K562 (cell line): ENCODE results near the gene RAD52. TPM values are rescaled to one million over a fixed set of nuclear protein-coding genes. Genes with fewer than 3 reads are reported as not detected.
A peak's percentile ranks its signal among the peaks of the same experiment; 100 is the strongest.

ENCODE experiments used
- CHD4 ChIP-seq: fragments of 200-600 bp; sonication (generic); IDR thresholded peaks from 3 replicates; pipeline ENCODE4 v1.6.1; 2012; ENCODE audit warnings: low read depth, mild to moderate bottlenecking, mixed read lengths, low read length, inconsistent platforms; ENCODE audit not compliant: insufficient read depth, insufficient replicate concordance, poor library complexity, severe bottlenecking
- HDAC1 ChIP-seq, 2 experiments: fragments of 450-650 bp; IDR thresholded peaks; 2 replicates each; pipeline ENCODE4 v1.6.1; 2016 to 2017; ENCODE audit warnings: inconsistent platforms in 1 of 2, mild to moderate bottlenecking in 1 of 2, moderate library complexity in 1 of 2
- KAT8 ChIP-seq: fragments of 450-650 bp; IDR thresholded peaks from 2 replicates; pipeline ENCODE4 v1.6.1; 2016; ENCODE audit warnings: low read depth, mild to moderate bottlenecking
- RBFOX2 ChIP-seq: fragments of 200-400 bp; formaldehyde crosslinking; IDR thresholded peaks from 2 replicates; pipeline ENCODE4 v1.6.1; 2017; ENCODE audit warnings: low read depth, mild to moderate bottlenecking, low read length, moderate library complexity
- RBM14 ChIP-seq: fragments of 200-400 bp; formaldehyde crosslinking; IDR thresholded peaks from 2 replicates; pipeline ENCODE4 v1.6.1; 2018; ENCODE audit warnings: low read depth, mild to moderate bottlenecking, low read length, moderate library complexity, borderline replicate concordance; ENCODE audit not compliant: insufficient read depth
- RFX7 ChIP-seq: fragments of 250-450 bp; sonication (Bioruptor Pico); IDR thresholded peaks from 2 replicates; pipeline ENCODE4 v1.5.1; 2021; ENCODE audit warnings: mild to moderate bottlenecking
- SIX5 ChIP-seq, 2 experiments: IDR thresholded peaks; 2 replicates each; pipeline ENCODE4 v1.6.1; 2011; ENCODE audit warnings: low read length in 2 of 2, borderline replicate concordance in 1 of 2, low read depth in 1 of 2, mild to moderate bottlenecking in 1 of 2, moderate library complexity in 1 of 2; ENCODE audit not compliant: insufficient read depth in 1 of 2
- SMARCA4 ChIP-seq: fragments of 450-650 bp; IDR thresholded peaks from 2 replicates; pipeline ENCODE4 v1.6.1; 2016
- SMC3 ChIP-seq: conservative IDR thresholded peaks from 2 replicates; pipeline ENCODE4 v1.6.1; 2011; ENCODE audit warnings: low read depth, low read length, improper control_type of control experiment; ENCODE audit not compliant: insufficient read depth
- THRAP3 ChIP-seq: fragments of 450-650 bp; IDR thresholded peaks from 2 replicates; pipeline ENCODE4 v1.6.1; 2016; ENCODE audit warnings: mild to moderate bottlenecking, inconsistent platforms, borderline replicate concordance
- ZNF146 ChIP-seq: IDR thresholded peaks from one replicate; pipeline ENCODE4 v1.6.1; 2018; ENCODE audit warnings: missing compliant biosample characterization; ENCODE audit not compliant: unreplicated experiment
- ZNF644 ChIP-seq: fragments of 200-800 bp; sonication (Bioruptor generic); IDR thresholded peaks from 2 replicates; pipeline ENCODE4 v1.6.1; 2016; ENCODE audit warnings: low read depth, missing genetic modification characterization, missing compliant biosample characterization
- polyA plus RNA-seq, 8 experiments: library from polyadenylated mRNA; depleted of rRNA in 4 of 8; stranded (reverse) in 5 of 8; unstranded in 3 of 8; fragments of >200 nt; fragmentation: Nextera tagmentation in 2 of 8; fragmentation: Illumina TruSeq in 1 of 8; extraction: Ambion mirVana in 2 of 8; extraction: Trizol in 1 of 8; gene quantifications; 2 replicates each; pipeline versions ENCODE4 v1.2.1 to v1.2.3, GENCODE V29; 2011 to 2014; ENCODE audit warnings: inconsistent platforms in 1 of 8, missing spikeins in 1 of 8
- total RNA-seq, 7 experiments: library from RNA; depleted of rRNA in 6 of 7; stranded (reverse); fragments of >200 nt in 6 of 7; fragmentation: Illumina TruSeq in 2 of 7; extraction: Trizol in 2 of 7; gene quantifications; 2 replicates each; pipeline versions ENCODE4 v1.2.1 to v1.2.3, GENCODE V29; 2011 to 2021; ENCODE audit warnings: low replicate concordance in 1 of 7
- TF ChIP-seq, protein P1 (sequence below): fragments of 200-800 bp; sonication (Bioruptor generic); IDR thresholded peaks from 2 replicates; pipeline ENCODE4 v1.6.1; 2017; ENCODE audit warnings: missing genetic modification characterization, missing compliant biosample characterization
- TF ChIP-seq, protein P2 (sequence below): fragments of 450-650 bp; IDR thresholded peaks from 2 replicates; pipeline ENCODE4 v1.6.1; 2016; ENCODE audit warnings: mild to moderate bottlenecking, moderate library complexity

Gene RAD52
- total and polyA plus RNA-seq, 9 of the 15 experiments (the other 6 are each of a cell fraction or from before 2014, with no cell fraction given), result 1.3 to 15.9 (median 9.3) TPM

DNA sequence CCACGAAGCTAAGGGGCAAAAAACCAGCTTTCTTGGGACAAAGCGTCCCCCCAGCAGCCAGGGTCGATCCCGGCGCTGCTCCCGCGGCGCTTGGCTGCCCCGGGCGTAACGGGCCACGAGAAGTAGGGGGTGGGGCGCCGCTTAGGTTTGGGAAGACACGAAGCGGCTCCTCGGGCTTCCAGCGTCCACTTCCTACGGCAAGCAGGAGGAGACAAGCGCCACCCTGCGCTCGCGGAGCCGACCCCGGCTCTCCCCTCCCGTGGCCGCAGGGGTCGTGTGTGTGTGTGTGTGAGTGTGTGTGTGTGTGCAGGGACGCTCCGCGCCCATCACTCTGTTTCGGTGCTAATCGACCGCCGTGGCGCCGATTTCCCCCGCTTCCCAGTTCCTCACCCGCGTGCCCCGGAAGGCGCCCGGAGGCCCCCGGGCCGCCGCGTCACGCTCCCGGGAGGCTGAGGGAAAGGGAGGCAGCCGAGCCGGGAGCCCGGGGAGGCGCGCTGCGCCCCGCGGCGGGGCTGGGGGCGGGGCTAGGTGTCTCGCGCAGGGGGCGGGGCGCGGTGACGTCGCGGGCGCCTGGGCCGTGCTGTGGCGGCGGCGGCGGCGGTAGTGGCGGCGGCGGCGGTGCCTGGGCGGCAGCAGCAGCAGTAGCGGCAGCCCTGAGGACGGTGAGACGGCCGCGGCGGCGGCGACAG is 41.3 kb upstream of the RAD52 start, which contains the start of gene ERC1 (continued):
- no peak for TF ChIP-seq THRAP3
- no peak for TF ChIP-seq RFX7
- TF ChIP-seq SMC3, result no peak
- 0 out of 2 replicates have a peak, but pooled peaks have one; percentile 12 for TF ChIP-seq SMARCA4
- TF ChIP-seq, protein P1, sequence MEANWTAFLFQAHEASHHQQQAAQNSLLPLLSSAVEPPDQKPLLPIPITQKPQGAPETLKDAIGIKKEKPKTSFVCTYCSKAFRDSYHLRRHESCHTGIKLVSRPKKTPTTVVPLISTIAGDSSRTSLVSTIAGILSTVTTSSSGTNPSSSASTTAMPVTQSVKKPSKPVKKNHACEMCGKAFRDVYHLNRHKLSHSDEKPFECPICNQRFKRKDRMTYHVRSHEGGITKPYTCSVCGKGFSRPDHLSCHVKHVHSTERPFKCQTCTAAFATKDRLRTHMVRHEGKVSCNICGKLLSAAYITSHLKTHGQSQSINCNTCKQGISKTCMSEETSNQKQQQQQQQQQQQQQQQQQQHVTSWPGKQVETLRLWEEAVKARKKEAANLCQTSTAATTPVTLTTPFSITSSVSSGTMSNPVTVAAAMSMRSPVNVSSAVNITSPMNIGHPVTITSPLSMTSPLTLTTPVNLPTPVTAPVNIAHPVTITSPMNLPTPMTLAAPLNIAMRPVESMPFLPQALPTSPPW (CRISPR knock-in tag), result peak; percentile 68
- TF ChIP-seq SIX5 (IDR thresholded peaks at IDR 0.05; ENCODE audit: borderline replicate concordance in 1 of 2, insufficient read depth in 1 of 2, low read depth in 1 of 2, low read length in 2 of 2), result 0 out of 4 replicates have a peak, but pooled peaks of 1 of the 2 experiments have one; percentile 1
- peak in 1 of 2 experiments; percentile 87; a peak in 2 of 4 replicates for TF ChIP-seq HDAC1 (IDR thresholded peaks at IDR 0.05)
- TF ChIP-seq, protein P2, sequence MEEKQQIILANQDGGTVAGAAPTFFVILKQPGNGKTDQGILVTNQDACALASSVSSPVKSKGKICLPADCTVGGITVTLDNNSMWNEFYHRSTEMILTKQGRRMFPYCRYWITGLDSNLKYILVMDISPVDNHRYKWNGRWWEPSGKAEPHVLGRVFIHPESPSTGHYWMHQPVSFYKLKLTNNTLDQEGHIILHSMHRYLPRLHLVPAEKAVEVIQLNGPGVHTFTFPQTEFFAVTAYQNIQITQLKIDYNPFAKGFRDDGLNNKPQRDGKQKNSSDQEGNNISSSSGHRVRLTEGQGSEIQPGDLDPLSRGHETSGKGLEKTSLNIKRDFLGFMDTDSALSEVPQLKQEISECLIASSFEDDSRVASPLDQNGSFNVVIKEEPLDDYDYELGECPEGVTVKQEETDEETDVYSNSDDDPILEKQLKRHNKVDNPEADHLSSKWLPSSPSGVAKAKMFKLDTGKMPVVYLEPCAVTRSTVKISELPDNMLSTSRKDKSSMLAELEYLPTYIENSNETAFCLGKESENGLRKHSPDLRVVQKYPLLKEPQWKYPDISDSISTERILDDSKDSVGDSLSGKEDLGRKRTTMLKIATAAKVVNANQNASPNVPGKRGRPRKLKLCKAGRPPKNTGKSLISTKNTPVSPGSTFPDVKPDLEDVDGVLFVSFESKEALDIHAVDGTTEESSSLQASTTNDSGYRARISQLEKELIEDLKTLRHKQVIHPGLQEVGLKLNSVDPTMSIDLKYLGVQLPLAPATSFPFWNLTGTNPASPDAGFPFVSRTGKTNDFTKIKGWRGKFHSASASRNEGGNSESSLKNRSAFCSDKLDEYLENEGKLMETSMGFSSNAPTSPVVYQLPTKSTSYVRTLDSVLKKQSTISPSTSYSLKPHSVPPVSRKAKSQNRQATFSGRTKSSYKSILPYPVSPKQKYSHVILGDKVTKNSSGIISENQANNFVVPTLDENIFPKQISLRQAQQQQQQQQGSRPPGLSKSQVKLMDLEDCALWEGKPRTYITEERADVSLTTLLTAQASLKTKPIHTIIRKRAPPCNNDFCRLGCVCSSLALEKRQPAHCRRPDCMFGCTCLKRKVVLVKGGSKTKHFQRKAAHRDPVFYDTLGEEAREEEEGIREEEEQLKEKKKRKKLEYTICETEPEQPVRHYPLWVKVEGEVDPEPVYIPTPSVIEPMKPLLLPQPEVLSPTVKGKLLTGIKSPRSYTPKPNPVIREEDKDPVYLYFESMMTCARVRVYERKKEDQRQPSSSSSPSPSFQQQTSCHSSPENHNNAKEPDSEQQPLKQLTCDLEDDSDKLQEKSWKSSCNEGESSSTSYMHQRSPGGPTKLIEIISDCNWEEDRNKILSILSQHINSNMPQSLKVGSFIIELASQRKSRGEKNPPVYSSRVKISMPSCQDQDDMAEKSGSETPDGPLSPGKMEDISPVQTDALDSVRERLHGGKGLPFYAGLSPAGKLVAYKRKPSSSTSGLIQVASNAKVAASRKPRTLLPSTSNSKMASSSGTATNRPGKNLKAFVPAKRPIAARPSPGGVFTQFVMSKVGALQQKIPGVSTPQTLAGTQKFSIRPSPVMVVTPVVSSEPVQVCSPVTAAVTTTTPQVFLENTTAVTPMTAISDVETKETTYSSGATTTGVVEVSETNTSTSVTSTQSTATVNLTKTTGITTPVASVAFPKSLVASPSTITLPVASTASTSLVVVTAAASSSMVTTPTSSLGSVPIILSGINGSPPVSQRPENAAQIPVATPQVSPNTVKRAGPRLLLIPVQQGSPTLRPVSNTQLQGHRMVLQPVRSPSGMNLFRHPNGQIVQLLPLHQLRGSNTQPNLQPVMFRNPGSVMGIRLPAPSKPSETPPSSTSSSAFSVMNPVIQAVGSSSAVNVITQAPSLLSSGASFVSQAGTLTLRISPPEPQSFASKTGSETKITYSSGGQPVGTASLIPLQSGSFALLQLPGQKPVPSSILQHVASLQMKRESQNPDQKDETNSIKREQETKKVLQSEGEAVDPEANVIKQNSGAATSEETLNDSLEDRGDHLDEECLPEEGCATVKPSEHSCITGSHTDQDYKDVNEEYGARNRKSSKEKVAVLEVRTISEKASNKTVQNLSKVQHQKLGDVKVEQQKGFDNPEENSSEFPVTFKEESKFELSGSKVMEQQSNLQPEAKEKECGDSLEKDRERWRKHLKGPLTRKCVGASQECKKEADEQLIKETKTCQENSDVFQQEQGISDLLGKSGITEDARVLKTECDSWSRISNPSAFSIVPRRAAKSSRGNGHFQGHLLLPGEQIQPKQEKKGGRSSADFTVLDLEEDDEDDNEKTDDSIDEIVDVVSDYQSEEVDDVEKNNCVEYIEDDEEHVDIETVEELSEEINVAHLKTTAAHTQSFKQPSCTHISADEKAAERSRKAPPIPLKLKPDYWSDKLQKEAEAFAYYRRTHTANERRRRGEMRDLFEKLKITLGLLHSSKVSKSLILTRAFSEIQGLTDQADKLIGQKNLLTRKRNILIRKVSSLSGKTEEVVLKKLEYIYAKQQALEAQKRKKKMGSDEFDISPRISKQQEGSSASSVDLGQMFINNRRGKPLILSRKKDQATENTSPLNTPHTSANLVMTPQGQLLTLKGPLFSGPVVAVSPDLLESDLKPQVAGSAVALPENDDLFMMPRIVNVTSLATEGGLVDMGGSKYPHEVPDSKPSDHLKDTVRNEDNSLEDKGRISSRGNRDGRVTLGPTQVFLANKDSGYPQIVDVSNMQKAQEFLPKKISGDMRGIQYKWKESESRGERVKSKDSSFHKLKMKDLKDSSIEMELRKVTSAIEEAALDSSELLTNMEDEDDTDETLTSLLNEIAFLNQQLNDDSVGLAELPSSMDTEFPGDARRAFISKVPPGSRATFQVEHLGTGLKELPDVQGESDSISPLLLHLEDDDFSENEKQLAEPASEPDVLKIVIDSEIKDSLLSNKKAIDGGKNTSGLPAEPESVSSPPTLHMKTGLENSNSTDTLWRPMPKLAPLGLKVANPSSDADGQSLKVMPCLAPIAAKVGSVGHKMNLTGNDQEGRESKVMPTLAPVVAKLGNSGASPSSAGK, result peak; percentile 92
- no peak for TF ChIP-seq ZNF644
- TF ChIP-seq CHD4, result no peak
- 0 out of 2 replicates have a peak, but pooled peaks have one; percentile 66 for TF ChIP-seq RBM14
- peak; percentile 95 for TF ChIP-seq RBFOX2
- no peak for TF ChIP-seq ZNF146 (CRISPR knock-in tag)
- TF ChIP-seq KAT8, result no peak
